Sigmoid colon (tissue), 4 donors: Measurements from ENCODE around the gene MED22.

ENCODE experiments used
- EP300 ChIP-seq, 4 donors: sonication (generic); formaldehyde crosslinking; IDR thresholded peaks; one replicate each; pipeline ENCODE4 v1.6.1; 2017; ENCODE audit warnings: antibody characterized with exemption in 4 of 4
- POLR2A ChIP-seq, 2 donors: fragments of 450-650 bp; IDR thresholded peaks; one replicate each; pipeline ENCODE4 v1.6.1; 2016; ENCODE audit warnings: antibody characterized with exemption in 2 of 2, mild to moderate bottlenecking in 2 of 2, moderate library complexity in 2 of 2
- POLR2AphosphoS5 ChIP-seq, 4 donors: sonication (generic); formaldehyde crosslinking; IDR thresholded peaks; one replicate each; pipeline ENCODE4 v1.6.1; 2017; ENCODE audit warnings: antibody characterized with exemption in 4 of 4
- TF ChIP-seq, protein P1 (sequence below), 4 experiments: fragments of 450-650 bp in 3 of 4; fragments of 200-600 bp in 1 of 4; IDR thresholded peaks; one replicate each; pipeline ENCODE4 v1.5.1; 2016 to 2019; ENCODE audit warnings: antibody characterized with exemption in 4 of 4, mild to moderate bottlenecking in 3 of 4, moderate library complexity in 2 of 4

GRCh38 chr9:133342069-133342406 lies 5.9 kb downstream of the MED22 start:
- TF ChIP-seq POLR2AphosphoS5 (IDR thresholded peaks at IDR 0.05) (no peak), POLR2A (IDR thresholded peaks at IDR 0.05) (no peak), EP300 (IDR thresholded peaks at IDR 0.05) (no peak)
- TF ChIP-seq, protein P1, sequence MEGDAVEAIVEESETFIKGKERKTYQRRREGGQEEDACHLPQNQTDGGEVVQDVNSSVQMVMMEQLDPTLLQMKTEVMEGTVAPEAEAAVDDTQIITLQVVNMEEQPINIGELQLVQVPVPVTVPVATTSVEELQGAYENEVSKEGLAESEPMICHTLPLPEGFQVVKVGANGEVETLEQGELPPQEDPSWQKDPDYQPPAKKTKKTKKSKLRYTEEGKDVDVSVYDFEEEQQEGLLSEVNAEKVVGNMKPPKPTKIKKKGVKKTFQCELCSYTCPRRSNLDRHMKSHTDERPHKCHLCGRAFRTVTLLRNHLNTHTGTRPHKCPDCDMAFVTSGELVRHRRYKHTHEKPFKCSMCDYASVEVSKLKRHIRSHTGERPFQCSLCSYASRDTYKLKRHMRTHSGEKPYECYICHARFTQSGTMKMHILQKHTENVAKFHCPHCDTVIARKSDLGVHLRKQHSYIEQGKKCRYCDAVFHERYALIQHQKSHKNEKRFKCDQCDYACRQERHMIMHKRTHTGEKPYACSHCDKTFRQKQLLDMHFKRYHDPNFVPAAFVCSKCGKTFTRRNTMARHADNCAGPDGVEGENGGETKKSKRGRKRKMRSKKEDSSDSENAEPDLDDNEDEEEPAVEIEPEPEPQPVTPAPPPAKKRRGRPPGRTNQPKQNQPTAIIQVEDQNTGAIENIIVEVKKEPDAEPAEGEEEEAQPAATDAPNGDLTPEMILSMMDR (IDR thresholded peaks at IDR 0.05): no peak
